GM20431 (cell line): ENCODE data around the gene NKTR.
"Not testable (repeated sequence)": the region's sequence is repeated elsewhere in the genome, so short reads cannot be mapped to it uniquely, and the experiment has no call there.

Experiments
- in situ Hi-C: fragments of 300-500 bp; cut with MseI, MboI; formaldehyde crosslinking; loops from one replicate; pipeline ENCODE4 v1.15.0; 2020; ENCODE audit warnings: low sequenced_read_pairs; ENCODE audit not compliant: unreplicated experiment

NKTR gene

GRCh38 chr3:42600111-42600957 is at the start of gene NKTR:
Gene NKTR (plus strand): TSS chr3:42600686. CDS start chr3:42601007, 321 bp downstream.
- in situ Hi-C loops: no loop called here

DNA sequence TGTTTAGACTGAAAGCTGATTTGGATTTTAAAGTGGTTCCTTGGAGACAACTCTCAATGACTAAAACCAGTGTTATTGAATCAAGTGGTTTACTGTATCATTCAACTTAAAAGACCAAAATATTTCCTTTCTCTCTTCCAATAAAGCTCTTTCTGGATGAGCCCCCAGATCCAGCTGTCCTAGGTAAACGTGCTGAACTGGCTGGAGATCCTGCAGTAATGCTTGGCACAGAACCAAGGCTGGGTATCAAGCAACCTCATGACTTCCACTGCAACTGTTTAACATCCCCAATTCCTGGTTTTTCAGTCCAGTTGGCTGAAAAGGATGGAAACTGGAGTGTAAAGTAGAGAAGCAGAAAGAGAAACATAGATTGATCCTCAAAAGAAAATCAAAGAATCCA is 47.7 kb upstream of the NKTR start:
- in situ Hi-C loops: loop anchor here (10.0 kb wide), 1 partner anchor 192 kb away; no protein-coding TSS in a partner anchor

DNA sequence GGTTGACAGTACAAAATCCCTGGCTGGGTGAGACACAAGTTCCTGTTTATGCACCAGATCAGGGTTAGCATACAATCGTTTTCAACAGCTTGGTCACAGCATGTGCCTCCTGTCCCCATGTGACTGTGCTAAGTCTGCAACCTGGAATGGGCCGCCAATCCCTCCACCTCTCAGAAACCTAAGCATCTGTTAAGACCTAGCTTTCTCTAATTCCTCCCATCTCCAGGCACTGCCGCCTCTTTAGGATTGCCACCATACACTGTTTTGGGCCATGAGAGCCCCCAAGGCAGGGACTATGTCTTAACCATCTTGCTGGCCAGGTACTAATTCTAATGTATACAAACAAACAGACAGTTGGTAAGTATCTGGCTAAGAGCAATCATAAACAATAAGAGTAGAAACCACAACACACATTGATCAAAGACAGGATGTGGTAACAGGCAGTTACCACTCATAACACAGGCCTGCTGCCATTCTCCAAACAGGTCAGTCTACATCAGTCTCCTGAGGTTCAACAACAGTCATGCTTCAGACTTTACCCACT is 44.3 kb upstream of the NKTR start:
- in situ Hi-C loops: loop anchor here (10.0 kb wide), 1 partner anchor 189 kb away; no protein-coding TSS in a partner anchor

DNA sequence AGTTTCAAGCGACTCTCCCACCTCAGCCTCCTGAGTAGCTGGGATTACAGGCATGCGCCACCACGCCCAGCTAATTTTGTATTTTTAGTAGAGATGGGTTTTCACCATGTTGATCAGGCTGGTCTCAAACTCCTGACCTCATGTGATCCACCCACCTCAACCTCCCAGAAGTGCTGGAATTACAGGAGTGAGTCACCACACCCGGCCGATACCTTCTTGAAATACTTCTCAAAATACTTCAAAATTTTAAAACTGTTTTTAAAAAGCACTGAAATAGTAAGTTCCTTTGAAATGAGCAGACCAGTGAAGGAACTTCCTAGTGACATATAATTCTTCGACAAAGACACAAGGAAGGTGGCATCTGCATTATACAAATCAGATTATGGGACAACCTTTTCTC is 43.7 kb upstream of the NKTR start:
- in situ Hi-C loops: loop anchor here (10.0 kb wide), 1 partner anchor 188 kb away; no protein-coding TSS in a partner anchor

- in situ Hi-C loops: loop anchor here (10.0 kb wide), 1 partner anchor 187 kb away; no protein-coding TSS in a partner anchor
Measured at GRCh38 chr3:42557854-42558253, 42.6 kb upstream of the NKTR start.

- in situ Hi-C loops: no loop called here
Measured at GRCh38 chr3:42562047-42562907, 38.2 kb upstream of the NKTR start.

- in situ Hi-C loops: no loop called here
Measured at GRCh38 chr3:42569593-42570142, 30.8 kb upstream of the NKTR start.

DNA sequence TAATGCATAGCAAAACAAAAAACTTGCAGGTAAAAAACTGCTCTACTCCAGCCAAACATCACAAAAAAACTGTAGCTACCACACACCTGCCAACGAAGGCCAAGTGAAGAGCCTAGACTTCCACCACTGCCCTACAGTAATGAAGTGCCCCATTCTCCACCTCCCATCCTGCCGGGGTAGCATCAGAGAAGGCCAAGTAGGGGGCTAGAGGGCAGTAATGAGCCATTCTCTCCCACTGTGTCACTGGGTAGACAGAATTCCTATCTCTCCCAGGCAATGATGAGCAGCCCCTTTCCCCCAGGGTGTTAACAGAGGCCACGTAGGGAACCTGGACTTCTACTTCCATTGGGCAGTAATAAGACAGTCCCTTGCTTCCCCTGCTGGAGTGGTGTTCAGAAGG is 28.2 kb upstream of the NKTR start:
- in situ Hi-C loops: no loop called here

DNA sequence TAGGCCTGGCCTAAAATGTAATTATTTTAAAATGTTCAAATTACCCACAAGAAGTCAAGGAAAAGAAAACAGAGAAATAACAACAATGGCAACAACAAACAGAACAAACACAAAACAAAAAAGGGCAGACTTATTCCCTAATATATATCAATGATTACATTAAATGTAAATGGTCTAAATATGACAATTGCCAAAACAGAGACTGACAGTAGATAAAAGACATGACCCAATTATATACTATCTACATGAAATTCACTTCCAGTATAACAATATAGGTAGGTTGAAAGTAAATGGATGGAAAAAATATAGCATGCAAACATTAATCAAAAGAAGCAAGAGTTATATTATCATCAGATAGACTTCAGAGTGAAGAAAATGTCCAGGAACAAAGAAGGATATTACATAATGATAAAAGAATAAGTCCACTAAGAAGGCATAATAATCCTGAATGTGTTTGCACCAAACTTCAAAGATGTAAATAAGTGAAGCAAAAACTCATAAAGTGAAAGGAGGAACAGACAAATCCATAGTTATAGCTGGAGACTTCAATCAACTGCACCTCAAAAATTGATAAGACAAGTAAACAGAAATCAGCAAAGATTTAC is 25.2 kb upstream of the NKTR start:
- in situ Hi-C loops: no loop called here

- in situ Hi-C loops: no loop called here
Measured at GRCh38 chr3:42578054-42578453, 22.4 kb upstream of the NKTR start.

DNA sequence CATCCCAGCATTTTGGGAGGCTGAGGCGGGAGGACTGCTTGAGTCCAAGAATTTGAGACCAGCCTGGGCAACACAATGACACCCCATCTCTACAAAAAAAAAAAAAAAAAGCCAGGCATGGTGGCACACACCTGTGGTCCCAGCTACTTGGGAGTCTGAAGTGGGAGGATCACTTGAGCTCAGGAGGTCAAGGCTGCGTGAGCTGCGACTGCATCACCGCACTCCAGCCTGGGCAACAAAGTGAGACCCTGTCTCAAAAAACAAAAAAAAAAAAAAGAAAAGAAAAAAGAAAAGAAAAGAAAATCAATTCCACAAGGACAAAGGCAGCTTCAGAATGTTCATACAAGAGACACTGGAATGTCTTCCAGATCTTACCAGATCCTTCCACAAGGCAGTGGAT is 21.1 kb upstream of the NKTR start:
- in situ Hi-C loops: not testable (repeated sequence)

DNA sequence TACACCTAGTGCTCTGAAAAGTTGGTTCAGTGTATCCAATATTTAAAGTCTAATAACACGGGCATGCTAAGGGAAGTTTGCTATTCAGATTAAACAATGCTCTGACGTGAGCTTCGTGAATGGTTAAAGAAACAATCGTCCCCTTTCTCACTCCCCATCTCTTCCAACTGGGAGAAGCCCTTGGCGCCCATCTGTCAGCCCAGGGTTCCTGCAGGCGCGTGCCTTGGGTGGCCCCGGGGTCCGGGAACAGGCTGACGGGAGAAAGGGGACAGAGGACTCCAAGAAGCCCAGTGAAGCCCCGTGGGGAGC is 19.1 kb upstream of the NKTR start:
- in situ Hi-C loops: no loop called here

DNA sequence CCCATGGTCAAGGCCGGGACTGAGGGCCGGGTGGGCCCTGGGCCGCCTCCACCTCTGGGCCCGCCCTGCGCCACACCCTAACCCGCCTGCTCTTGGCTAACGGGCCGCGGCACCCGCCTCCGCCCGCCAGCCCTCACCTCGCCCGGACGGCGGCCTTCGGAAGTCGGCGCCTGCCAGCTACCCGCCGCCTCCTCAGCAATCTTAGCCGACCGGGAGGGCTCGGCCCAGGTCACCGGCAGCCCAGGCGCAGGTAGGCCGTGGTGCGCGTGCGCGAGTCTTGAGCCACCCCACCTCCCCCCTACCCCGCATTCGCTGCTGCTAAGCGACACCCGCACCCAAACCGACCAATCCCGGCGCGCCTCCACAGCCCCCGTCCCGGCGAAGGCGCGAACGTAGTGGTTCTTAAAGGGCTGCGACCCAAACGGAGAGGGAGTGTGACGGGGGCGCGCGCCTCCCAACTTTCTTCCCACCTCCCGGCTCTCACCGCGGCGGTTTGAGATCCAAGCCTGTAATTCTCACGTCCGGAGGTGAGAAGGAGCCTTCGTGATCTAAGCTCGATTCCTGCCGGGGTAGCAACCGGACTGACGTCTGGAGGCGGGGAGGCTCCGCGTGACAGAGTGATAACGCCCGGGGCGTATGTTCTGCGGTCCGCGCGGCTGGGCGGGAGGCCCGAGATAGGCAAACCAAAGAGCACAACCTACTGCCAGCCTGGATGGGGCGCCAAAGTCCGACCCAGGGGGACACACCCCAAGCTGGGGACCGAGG is 18.6 kb upstream of the NKTR start, which contains the start of gene SEC22C:
TSS of gene SEC22C (minus strand) at position 259 of the 765 bp plus-strand sequence. CDS start 12,921 bp downstream, outside the sequence.
- in situ Hi-C loops: no loop called here

- in situ Hi-C loops: no loop called here
Measured at GRCh38 chr3:42582474-42583070, 17.9 kb upstream of the NKTR start.

GRCh38 chr3:42588625-42589024 is 11.9 kb upstream of the NKTR start:
- in situ Hi-C loops: no loop called here

- in situ Hi-C loops: no loop called here
Measured at GRCh38 chr3:42589382-42590109, 10.9 kb upstream of the NKTR start.

DNA sequence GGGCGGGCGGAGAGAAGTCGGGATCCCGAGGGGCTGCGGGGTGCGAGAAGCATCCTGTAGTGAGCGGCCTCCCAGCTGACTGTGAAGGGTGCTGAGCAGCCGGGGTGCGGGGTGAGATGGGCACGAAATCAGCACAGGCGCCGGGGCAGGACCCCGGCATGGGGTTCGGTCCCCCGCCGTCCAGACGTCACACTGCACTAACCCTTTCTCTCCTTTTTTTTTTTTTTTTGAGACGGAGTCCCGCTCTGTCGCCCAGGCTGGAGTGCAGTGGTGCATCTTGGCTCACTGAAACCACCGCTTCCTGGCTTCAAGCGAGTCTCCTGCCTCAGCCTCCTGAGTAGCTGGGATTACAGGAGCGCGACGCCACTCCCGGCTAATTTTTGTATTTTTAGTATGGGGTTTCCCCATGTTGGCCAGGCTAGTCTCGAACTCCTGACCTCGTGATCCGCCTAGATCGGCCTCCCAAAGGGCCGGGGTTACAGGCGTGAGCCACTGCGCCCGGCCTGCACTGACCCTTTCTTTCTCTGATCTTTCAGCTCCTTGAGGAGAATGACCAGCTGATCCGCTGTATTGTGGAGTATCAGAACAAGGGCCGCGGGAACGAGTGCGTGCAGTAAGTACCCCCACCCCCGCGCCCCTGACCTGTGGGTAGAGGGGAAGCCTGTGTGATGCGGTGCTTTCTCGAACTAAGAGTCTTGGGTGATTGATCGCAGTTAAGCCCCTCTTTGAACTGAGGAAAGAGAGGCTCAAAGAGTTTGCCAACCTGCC is 9.3 kb upstream of the NKTR start:
- in situ Hi-C loops: no loop called here
